ENCODE measurements around the gene LYSET.
A peak's percentile ranks its signal among the peaks of the same experiment; 100 is the strongest.
"Not testable (repeated sequence)": the region's sequence is repeated elsewhere in the genome, so short reads cannot be mapped to it uniquely, and the experiment has no call there.

Gene LYSET

DNA sequence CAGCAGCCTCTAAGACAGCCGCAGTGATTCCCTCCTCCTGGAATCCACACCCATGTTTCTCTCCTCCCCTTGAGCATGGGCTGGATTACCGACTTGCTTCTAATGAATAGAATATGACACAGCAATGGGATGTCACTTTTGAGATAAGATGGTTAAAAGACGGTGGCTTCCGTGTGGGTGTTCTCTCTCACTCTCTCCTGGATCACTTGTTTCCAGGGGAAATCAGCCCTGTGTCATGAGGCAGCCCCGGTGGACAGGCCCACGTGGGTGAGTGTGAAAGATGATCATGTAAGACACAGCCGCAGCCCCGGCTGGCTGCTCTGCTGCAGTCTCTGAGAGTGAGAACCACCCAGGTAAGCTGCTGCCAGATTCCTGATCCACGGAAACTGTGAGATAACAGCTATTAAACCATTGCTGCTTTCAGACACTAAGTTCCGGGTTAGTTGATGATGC, 11.1 kb upstream of the LYSET start:
- no peaks in the 10 kb centered on the region for H3K9me3 ChIP-seq (ENCODE audit: control insufficient read depth, insufficient read depth, low read length)
- no peaks in the 10 kb centered on the region for H3K36me3 ChIP-seq (ENCODE audit: control insufficient read depth, insufficient read depth, low read length)
- no peak overlapping the region for H3K9ac ChIP-seq (ENCODE audit: low read depth, low read length)

DNA sequence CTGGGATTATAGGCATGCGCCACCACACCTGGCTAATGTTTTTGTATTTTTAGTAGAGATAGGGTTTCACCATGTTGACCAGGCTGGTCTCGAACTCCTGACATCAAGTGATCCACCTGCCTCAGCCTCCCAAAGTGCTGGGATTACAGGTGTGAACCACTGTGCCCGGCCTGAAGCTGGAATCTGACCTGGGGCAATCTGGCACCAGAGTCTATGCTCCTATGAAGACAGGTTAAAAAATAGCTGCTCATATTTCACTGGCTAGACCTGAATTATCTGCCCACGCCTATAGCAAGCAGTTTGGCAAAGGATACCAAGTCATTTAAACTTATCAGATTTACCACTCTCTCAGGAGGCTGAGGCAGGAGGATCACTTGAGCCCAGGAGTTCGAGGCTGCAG, 10.4 kb upstream of the LYSET start:
- H3K27me3 ChIP-seq (ENCODE audit: control insufficient read depth, insufficient read depth, low read length); H3K4me3 ChIP-seq (ENCODE audit: low read depth, low read length); H3K36me3 ChIP-seq (ENCODE audit: control insufficient read depth, insufficient read depth, low read length); H3K4me1 ChIP-seq (ENCODE audit: control insufficient read depth, insufficient read depth, low read length); H3K9me3 ChIP-seq (ENCODE audit: control insufficient read depth, insufficient read depth, low read length); H3K9ac ChIP-seq (ENCODE audit: low read depth, low read length): not testable (repeated sequence)

More for the DNA sequence above, 11.1 kb upstream of the LYSET start:
- Histone ChIP-seq H3K4me1 (ENCODE audit: control insufficient read depth, insufficient read depth, low read length) (no peaks in the 10 kb centered on the region), H3K4me3 (ENCODE audit: low read depth, low read length) (no peak overlapping the region), H3K27me3 (ENCODE audit: control insufficient read depth, insufficient read depth, low read length) (no peaks in the 10 kb centered on the region)

DNA sequence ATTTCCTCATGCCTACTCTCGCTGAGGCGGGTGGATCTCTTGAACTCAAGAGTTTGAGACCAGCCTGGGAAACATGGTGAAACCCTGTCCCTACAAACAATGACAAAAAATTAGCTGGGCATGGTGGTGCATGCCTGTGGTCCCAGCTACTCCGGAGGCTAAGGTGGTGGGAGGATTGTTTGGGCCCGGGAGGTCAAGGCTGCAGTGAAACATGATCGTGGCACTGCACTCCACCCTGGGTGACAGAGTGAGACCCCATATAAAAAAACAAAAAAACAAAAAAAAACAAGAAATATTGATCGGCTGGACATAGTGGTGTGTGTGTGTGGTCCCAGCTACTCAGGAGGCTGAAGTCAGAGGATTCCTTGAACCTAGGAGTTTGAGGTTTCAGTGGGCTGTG, 9.6 kb upstream of the LYSET start:
- Histone ChIP-seq H3K4me3 (ENCODE audit: low read depth, low read length) (no peak overlapping the region), H3K36me3 (ENCODE audit: control insufficient read depth, insufficient read depth, low read length) (no peaks in the 10 kb centered on the region), H3K27me3 (ENCODE audit: control insufficient read depth, insufficient read depth, low read length) (no peaks in the 10 kb centered on the region), H3K9ac (ENCODE audit: low read depth, low read length) (no peak overlapping the region), H3K9me3 (ENCODE audit: control insufficient read depth, insufficient read depth, low read length) (no peaks in the 10 kb centered on the region), H3K4me1 (ENCODE audit: control insufficient read depth, insufficient read depth, low read length) (no peaks in the 10 kb centered on the region)

DNA sequence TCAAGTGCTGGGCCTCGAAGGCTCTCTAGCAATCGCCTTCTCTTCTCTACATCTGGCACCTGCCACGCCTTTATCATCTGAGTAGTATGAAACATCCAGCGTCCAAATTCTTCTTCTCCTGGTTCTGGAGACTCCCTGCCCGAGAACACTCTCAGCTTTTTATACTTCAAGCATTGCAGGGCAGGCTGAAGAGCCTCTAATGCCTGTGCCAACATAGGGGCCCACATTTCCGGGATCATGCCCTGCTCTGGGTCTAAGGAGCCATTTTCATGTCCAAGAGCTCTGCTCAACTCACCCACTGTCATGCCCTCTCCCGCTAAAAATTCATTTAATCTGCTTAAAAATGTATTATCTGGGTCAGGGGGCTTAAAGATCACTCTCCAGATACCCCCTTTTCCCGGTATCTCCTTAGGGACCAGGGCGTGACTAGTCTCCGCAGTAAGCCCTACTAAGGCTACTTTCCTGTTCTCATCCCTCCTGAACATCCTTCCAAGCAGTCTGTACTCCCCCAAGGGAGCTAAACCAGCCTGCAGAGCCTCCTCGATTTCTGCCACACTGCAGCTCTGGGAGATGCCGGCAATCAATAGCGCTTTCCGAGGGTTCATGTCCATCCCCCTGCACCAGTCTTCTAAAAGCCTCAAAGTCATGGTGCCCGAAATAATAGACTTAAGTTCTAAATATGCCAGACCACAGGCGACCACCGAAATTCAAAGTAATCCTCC, 1.4 kb upstream of the LYSET start:
- Histone ChIP-seq H3K36me3 (ENCODE audit: control insufficient read depth, insufficient read depth, low read length) (no peaks in the 10 kb centered on the region), H3K4me3 (ENCODE audit: low read depth, low read length) (peak overlapping the region; percentile 94), H3K4me1 (ENCODE audit: control insufficient read depth, insufficient read depth, low read length) (no peaks in the 10 kb centered on the region), H3K9me3 (ENCODE audit: control insufficient read depth, insufficient read depth, low read length) (no peaks in the 10 kb centered on the region), H3K9ac (ENCODE audit: low read depth, low read length) (peak overlapping the region; percentile 76), H3K27me3 (ENCODE audit: control insufficient read depth, insufficient read depth, low read length) (no peaks in the 10 kb centered on the region)

DNA sequence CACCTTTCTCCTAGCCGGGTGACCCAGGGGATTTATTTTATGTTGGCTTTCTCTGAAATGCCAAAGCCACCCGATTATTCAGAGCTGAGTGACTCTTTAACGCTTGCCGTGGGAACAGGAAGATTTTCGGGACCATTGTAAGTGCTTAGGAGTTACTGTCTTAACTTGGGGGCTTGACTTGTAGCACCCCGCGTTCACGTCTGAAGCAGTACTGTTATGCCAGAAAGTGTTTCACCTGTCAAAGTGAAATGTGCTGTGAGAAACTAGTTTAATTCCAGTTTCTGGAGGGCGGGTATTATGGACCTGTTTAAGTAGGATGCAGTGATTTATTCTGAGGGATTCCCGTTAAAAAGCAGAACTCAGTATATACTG, 218 bp downstream of the LYSET start:
- Histone ChIP-seq H3K4me1 (ENCODE audit: control insufficient read depth, insufficient read depth, low read length) (no peaks in the 10 kb centered on the region), H3K36me3 (ENCODE audit: control insufficient read depth, insufficient read depth, low read length) (no peaks in the 10 kb centered on the region), H3K9ac (ENCODE audit: low read depth, low read length) (peak overlapping the region; percentile 14), H3K27me3 (ENCODE audit: control insufficient read depth, insufficient read depth, low read length) (no peaks in the 10 kb centered on the region), H3K4me3 (ENCODE audit: low read depth, low read length) (peak overlapping the region; percentile 94), H3K9me3 (ENCODE audit: control insufficient read depth, insufficient read depth, low read length) (no peaks in the 10 kb centered on the region)

DNA sequence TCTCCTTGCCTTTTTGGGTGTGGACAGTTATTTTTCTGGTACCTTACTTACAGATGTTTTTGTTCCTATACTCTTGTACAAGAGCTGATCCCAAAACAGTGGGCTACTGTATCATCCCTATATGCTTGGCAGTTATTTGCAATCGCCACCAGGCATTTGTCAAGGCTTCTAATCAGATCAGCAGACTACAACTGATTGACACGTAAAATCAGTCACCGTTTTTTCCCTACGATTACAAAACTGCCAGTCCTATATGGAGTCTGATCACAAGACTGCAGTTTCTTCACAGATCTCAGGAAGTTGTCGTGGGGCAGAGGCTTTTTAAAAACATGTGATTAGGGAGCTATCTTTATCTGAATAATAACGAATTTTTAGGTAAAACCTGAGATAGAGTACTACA, 1.3 kb downstream of the LYSET start:
- Histone ChIP-seq H3K36me3 (ENCODE audit: control insufficient read depth, insufficient read depth, low read length) (no peaks in the 10 kb centered on the region), H3K4me1 (ENCODE audit: control insufficient read depth, insufficient read depth, low read length) (no peaks in the 10 kb centered on the region), H3K27me3 (ENCODE audit: control insufficient read depth, insufficient read depth, low read length) (no peaks in the 10 kb centered on the region), H3K9me3 (ENCODE audit: control insufficient read depth, insufficient read depth, low read length) (no peaks in the 10 kb centered on the region), H3K4me3 (ENCODE audit: low read depth, low read length) (no peak overlapping the region), H3K9ac (ENCODE audit: low read depth, low read length) (no peak overlapping the region)

DNA sequence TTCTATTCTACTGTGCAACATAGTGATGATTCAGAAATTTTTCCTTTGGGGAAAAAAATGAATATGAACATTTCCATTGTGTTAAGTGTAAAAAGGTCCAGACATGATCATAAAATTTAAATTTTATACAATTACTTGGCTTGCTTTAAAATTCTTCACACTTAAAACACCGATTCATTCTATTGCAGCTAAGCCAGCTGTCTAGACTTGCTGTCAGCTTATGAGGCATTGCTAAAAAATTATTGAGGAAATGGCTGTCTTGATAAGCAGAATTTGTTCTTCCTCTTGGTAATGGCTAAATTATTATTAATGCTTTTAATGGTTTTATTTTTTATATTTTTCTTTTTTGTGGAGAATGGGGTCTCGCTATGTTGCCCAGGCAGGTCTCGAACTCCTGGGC, 1.8 kb downstream of the LYSET start:
- H3K9ac ChIP-seq (ENCODE audit: low read depth, low read length) = no peak overlapping the region
- H3K4me3 ChIP-seq (ENCODE audit: low read depth, low read length) = no peak overlapping the region
- no peaks in the 10 kb centered on the region for H3K27me3 ChIP-seq (ENCODE audit: control insufficient read depth, insufficient read depth, low read length)
- H3K36me3 ChIP-seq (ENCODE audit: control insufficient read depth, insufficient read depth, low read length) = no peaks in the 10 kb centered on the region
- H3K4me1 ChIP-seq (ENCODE audit: control insufficient read depth, insufficient read depth, low read length) = no peaks in the 10 kb centered on the region
- H3K9me3 ChIP-seq (ENCODE audit: control insufficient read depth, insufficient read depth, low read length) = no peaks in the 10 kb centered on the region

DNA sequence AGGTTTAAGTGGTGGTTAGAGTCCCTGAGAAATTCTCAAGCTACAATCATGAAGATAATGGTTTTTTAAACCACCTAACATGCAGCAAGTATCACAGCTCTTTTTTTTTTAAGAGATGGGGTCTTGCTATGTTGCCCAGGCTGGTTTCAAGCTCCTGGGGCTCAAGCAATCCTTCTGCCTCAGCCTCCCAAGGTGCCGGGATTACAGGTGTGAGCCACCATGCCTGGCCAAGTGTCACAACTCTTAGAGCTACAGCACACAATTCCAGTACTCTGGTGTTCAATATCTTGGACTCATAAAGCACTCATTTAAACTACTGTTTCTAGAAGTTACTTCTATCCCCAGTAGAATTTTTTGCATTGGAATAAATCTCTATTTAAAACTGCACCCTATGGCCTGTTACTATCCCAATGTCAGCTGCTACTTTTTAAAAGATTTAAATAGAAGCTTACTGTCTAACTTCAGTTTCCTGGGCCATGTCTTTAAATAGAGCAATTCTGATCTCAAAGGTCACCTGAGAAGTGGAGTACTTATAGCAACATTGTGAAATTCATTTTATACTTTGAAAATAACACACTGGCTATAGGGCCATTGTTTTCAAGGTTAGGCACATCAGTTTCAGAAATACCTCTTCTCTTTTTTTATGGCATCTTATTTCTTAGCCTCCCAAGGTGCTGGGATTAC, 10.3 kb downstream of the LYSET start:
- no peak overlapping the region for H3K4me3 ChIP-seq (ENCODE audit: low read depth, low read length)
- no peaks in the 10 kb centered on the region for H3K4me1 ChIP-seq (ENCODE audit: control insufficient read depth, insufficient read depth, low read length)
- H3K9me3 ChIP-seq (ENCODE audit: control insufficient read depth, insufficient read depth, low read length) = no peaks in the 10 kb centered on the region
- H3K36me3 ChIP-seq (ENCODE audit: control insufficient read depth, insufficient read depth, low read length) = no peaks in the 10 kb centered on the region
- H3K9ac ChIP-seq (ENCODE audit: low read depth, low read length) = no peak overlapping the region
- no peaks in the 10 kb centered on the region for H3K27me3 ChIP-seq (ENCODE audit: control insufficient read depth, insufficient read depth, low read length)

DNA sequence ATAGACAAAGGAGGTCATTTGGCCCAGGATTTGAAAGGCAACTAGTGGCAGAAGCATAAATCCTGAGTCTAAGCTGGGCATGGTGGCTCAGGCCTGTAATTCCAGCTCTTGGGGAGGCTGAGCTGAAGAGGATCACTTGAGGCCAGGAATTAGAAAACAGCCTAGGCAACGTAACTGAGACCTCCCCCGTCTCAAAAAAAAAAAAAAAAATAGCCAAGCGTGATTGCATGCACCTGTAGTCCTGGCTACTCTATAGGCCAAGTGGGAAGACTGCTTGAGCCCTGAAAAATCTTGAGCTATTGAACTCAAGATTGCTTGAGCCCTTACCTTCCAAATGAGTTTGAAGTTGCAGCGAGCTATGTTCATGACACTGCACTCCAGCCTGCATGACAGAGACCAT, 13.9 kb downstream of the LYSET start:
- no peaks in the 10 kb centered on the region for H3K9me3 ChIP-seq (ENCODE audit: control insufficient read depth, insufficient read depth, low read length)
- no peak overlapping the region for H3K9ac ChIP-seq (ENCODE audit: low read depth, low read length)
- H3K27me3 ChIP-seq (ENCODE audit: control insufficient read depth, insufficient read depth, low read length) = no peaks in the 10 kb centered on the region
- no peak overlapping the region for H3K4me3 ChIP-seq (ENCODE audit: low read depth, low read length)
- no peaks in the 10 kb centered on the region for H3K4me1 ChIP-seq (ENCODE audit: control insufficient read depth, insufficient read depth, low read length)
- no peaks in the 10 kb centered on the region for H3K36me3 ChIP-seq (ENCODE audit: control insufficient read depth, insufficient read depth, low read length)

DNA sequence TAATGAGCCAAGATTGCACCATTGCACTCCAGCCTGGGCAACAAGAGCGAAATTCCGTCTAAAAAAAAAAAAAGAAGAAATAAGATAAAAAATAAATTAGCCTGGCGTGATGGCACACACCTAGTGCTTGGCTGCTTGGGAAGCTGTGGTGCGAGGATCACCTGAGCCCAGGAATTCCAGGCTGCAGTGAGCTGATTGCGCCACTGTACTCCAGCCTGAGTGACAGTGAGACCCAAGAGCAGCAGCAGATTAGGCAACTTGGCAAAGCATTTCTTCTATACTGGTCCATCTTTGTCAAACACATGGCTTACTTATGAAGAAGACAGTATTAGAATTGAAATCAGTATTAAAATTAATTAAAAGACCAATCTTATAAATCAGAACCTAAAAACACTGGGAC, 15.4 kb downstream of the LYSET start:
- no peak overlapping the region for H3K4me3 ChIP-seq (ENCODE audit: low read depth, low read length)
- no peaks in the 10 kb centered on the region for H3K36me3 ChIP-seq (ENCODE audit: control insufficient read depth, insufficient read depth, low read length)
- no peaks in the 10 kb centered on the region for H3K27me3 ChIP-seq (ENCODE audit: control insufficient read depth, insufficient read depth, low read length)
- H3K4me1 ChIP-seq (ENCODE audit: control insufficient read depth, insufficient read depth, low read length) = no peaks in the 10 kb centered on the region
- no peak overlapping the region for H3K9ac ChIP-seq (ENCODE audit: low read depth, low read length)
- H3K9me3 ChIP-seq (ENCODE audit: control insufficient read depth, insufficient read depth, low read length) = no peaks in the 10 kb centered on the region

DNA sequence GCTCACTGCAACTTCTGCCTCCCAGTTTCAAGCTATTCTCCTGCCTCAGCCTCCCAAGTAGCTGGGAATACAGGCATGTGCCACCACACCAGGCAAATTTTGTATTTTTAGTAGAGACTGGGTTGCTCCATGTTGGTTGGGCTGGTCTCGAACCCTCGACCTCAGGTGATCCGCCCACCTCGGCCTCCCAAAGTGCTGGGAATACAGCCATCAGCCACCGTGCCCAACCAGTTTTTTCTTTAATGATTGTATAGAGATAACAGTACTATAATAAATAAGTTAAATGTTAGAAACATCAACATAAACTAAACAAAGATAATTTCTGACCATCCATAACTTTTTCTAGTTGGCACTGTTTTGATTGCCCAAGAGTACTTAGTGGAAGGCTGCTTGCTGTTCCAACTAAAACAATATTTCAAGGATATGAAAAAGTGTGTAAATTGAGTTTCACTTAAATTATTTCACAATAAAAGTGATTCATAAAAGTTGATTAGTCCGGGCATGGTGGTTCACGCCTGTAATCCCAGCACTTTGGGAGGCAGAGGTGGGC, 16.1 kb downstream of the LYSET start:
- H3K36me3 ChIP-seq (ENCODE audit: control insufficient read depth, insufficient read depth, low read length) = no peaks in the 10 kb centered on the region
- H3K9me3 ChIP-seq (ENCODE audit: control insufficient read depth, insufficient read depth, low read length) = no peaks in the 10 kb centered on the region
- H3K4me1 ChIP-seq (ENCODE audit: control insufficient read depth, insufficient read depth, low read length) = no peaks in the 10 kb centered on the region

More for the DNA sequence above, 16.1 kb downstream of the LYSET start:
- H3K27me3 ChIP-seq (ENCODE audit: control insufficient read depth, insufficient read depth, low read length) = no peaks in the 10 kb centered on the region
- no peak overlapping the region for H3K9ac ChIP-seq (ENCODE audit: low read depth, low read length)
- no peak overlapping the region for H3K4me3 ChIP-seq (ENCODE audit: low read depth, low read length)
